ENCODE data around the gene BCKDHA.
A peak's percentile ranks its signal among the peaks of the same experiment; 100 is the strongest.

The BCKDHA gene

DNA sequence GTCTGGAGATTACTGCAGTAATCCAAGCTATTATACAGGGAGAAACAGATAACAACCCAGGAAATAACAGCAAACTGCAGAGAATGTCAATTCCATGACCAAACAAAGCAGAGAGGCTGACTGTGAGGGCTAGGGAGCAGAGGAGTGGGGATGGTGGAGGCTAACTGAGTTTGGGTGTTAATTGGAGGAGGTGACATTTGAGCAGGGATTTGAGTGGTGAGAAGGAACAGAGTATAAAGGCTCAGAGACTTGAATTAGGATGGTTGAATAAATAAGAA is 39.0 kb downstream of the BCKDHA start:
- no peak for DNase-seq (ENCODE audit: low read depth)
- H3K4me3 ChIP-seq (ENCODE audit: low read depth, low read length), result no peak overlapping the region
- TF ChIP-seq, protein P1, sequence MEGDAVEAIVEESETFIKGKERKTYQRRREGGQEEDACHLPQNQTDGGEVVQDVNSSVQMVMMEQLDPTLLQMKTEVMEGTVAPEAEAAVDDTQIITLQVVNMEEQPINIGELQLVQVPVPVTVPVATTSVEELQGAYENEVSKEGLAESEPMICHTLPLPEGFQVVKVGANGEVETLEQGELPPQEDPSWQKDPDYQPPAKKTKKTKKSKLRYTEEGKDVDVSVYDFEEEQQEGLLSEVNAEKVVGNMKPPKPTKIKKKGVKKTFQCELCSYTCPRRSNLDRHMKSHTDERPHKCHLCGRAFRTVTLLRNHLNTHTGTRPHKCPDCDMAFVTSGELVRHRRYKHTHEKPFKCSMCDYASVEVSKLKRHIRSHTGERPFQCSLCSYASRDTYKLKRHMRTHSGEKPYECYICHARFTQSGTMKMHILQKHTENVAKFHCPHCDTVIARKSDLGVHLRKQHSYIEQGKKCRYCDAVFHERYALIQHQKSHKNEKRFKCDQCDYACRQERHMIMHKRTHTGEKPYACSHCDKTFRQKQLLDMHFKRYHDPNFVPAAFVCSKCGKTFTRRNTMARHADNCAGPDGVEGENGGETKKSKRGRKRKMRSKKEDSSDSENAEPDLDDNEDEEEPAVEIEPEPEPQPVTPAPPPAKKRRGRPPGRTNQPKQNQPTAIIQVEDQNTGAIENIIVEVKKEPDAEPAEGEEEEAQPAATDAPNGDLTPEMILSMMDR (IDR thresholded peaks at IDR 0.05; ENCODE audit: low read depth, low read length, missing control alignments), result no peak
- in situ Hi-C loops (cut with HindIII; ENCODE audit: low sequenced_read_pairs), result no loop called here

DNA sequence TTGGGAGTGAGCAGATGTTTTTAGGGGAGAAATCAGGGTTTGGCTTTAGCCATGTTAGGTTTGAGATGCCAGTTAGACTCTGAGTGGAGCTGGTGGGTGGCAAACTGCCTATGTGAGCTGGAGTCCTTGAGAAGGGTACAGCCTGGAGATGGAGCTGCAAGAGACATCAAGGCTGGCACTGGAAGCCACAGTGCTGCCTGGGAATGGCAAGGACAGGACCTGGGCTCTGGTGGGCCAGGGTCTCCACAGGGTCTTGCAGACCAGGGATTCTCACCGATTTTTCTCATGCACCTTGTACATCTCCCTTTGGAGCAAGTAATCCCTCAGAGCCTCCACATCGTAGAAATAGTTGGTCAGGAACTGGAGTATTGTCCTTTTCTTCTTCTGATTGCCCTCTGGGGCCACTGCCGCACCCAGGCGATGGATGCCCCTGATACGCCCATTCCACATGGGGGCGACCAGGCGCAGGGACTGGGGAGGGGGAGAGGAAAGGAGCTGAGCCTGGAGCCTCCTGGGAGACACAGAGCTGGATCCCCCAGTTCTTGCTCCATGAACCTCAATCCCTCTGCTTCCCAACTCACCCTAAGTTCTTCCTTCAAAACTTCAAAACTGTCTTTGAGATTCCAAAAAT is 40.4 kb downstream of the BCKDHA start:
- TF ChIP-seq, protein P1 (IDR thresholded peaks at IDR 0.05; ENCODE audit: low read depth, low read length, missing control alignments), result no peak
- in situ Hi-C loops (cut with HindIII; ENCODE audit: low sequenced_read_pairs), result no loop called here
- H3K4me3 ChIP-seq (ENCODE audit: low read depth, low read length), result no peak overlapping the region
- no peak for DNase-seq (ENCODE audit: low read depth)

DNA sequence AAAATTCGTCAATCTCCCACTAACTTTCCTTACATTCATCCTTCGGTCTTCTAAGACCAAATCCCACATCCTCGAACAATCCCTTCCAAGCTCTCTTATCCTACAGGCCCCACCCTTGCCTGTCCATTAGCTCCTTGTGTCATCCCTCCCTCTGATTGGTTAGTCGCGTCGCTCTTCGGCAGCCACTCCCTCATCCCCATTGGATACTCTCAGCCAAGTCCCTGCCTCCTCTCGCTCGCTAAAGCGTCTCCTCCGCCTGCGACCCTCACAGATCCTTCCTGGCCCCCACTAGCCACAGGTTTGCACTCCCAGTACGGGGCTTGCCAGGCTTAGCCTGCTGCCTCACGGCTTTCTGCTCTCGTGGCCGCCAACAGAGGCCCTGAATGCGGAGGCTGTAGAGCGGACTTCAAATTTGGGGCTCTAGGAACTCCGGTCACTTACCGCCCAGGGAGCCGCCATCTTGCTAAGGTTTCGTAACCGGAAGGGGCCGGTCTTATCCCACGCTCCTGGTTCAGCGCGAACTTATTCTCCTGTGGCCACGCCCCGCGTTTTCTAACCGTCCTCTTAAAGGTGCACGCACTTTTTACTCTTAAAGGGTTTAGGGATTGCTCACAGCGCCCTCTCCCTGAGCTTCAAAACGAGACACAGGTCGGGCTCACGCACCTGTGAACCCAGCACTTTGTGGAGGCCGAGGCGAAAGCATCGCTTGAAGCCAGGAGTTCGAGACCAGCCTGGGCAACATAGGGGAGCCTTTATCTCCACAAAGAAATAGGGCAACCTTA is 42.0 kb downstream of the BCKDHA start, which contains the start of gene DMAC2:
TSS of gene DMAC2 (minus strand) at position 472 of the 782 bp plus-strand sequence. CDS start at position 459, 13 bp downstream.
- H3K4me3 ChIP-seq (ENCODE audit: low read depth, low read length), result peak within 1 kb of the TSS; percentile 72
- DNase-seq (ENCODE audit: low read depth), result peak; percentile 95
- TF ChIP-seq, protein P1 (IDR thresholded peaks at IDR 0.05; ENCODE audit: low read depth, low read length, missing control alignments), result peak; percentile 47
- in situ Hi-C loops (cut with HindIII; ENCODE audit: low sequenced_read_pairs), result no loop called here

DNA sequence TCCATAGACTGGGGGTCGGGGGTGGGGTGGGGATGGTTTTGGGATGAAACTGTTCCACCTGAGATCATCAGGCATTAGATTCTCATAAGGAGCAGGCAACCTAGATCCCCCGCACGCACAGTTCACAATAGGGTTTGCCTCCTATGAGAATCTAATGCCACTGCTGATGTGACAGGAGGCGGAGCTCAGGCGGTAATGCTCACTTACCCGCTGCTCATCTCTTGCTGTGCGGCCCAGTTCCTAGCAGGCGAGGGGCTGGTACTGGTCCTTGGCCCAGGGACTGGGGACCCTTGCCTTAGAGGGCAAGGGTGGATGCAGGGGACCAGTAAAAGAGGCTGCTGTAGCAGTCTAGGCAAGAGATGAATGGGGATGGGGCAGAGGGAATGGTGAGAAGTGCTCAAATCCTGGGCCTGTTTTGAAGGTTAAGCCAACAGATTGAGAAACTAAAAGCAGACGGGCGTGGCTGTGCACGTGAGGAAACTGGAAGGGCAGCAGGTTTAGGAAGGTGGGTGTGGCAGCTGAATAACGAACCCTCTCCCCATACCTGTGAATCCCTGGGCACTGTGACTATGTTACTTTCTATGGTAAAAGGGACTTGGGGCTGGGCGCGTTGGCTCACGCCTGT is 43.8 kb downstream of the BCKDHA start:
- H3K4me3 ChIP-seq (ENCODE audit: low read depth, low read length), result no peak overlapping the region
- in situ Hi-C loops (cut with HindIII; ENCODE audit: low sequenced_read_pairs), result no loop called here
- no peak for DNase-seq (ENCODE audit: low read depth)
- TF ChIP-seq, protein P1 (IDR thresholded peaks at IDR 0.05; ENCODE audit: low read depth, low read length, missing control alignments), result no peak

DNA sequence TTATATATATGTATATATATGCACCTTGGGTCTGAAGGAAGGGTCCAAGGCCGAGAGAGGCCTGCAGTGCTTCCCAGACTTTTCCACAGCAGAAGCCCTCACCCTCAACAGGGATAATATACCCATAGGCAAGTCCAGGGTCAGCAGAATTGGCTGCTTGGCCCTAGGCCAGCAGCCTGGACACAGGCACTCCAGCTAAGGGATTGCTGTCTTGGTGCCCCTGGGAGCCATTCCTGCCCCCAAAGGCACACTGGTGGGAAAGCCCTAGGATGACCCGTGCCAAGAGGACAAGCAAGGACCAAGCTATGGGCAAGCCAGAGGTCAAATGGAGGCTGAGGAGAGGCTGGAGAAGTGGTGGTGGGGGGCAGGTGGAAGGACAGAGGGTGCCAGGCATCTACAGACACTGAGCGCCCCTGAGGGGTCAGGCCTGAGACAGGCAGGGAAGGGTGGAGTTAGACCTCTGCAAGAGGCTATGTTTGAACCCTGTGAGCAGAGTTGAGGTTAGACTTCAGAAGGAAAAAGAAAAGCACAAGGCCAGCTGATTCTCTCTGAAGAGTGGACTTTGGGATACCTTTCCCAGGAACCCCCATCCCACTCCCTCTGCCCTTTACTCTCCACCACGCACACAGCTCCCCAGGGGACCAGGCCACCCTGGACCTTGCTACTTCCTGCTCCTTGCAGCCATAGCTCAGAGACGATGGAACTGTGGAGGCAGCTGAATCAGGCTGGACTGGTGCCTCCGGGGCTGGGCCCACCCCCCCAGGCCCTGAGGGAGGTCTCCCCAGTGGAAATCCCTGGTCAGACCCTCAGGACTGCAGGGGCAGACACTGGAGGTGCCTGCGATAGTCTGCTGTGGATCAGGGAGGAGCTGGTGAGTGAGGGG is 45.1 kb downstream of the BCKDHA start, which contains the start of gene ERICH4:
TSS of gene ERICH4 (plus strand) at position 684 of the 883 bp plus-strand sequence. CDS start at position 698, 14 bp downstream.
- H3K4me3 ChIP-seq (ENCODE audit: low read depth, low read length), result no peak within 1 kb of the TSS
- in situ Hi-C loops (cut with HindIII; ENCODE audit: low sequenced_read_pairs), result no loop called here
- no peak for DNase-seq (ENCODE audit: low read depth)
- TF ChIP-seq, protein P1 (IDR thresholded peaks at IDR 0.05; ENCODE audit: low read depth, low read length, missing control alignments), result no peak

Measured in astrocyte of the cerebellum (primary cell).